Tibial nerve (tissue), 4 donors: ENCODE measurements around the gene HS6ST3. TPM values are rescaled to one million over a fixed set of nuclear protein-coding genes. Genes with fewer than 3 reads are reported as not detected.

Source experiments
- DNase-seq, 2 donors: peaks; one replicate each; pipeline ENCODE4 v3.0.0-alpha.2; 2019; ENCODE audit warnings: low spot score in 2 of 2
- H3K27ac ChIP-seq, 4 donors: fragments of 200-600 bp; sonication (generic) in 3 of 4; one replicate each; pipeline ENCODE4 v1.5.1; 2017 to 2019; ENCODE audit warnings: mild to moderate bottlenecking in 1 of 4
- H3K27me3 ChIP-seq, 2 donors: fragments of 200-600 bp; sonication (generic) in 1 of 2; one replicate each; pipeline versions ENCODE4 v1.5.1 to v1.6.0; 2017 to 2019
- H3K36me3 ChIP-seq, 3 donors: fragments of 200-600 bp; sonication (generic); one replicate each; pipeline ENCODE4 v1.5.1; 2018 to 2019
- H3K4me1 ChIP-seq, 4 donors: fragments of 200-600 bp; sonication (generic) in 3 of 4; one replicate each; pipeline ENCODE4 v1.5.1; 2017 to 2019
- H3K4me3 ChIP-seq, 4 donors: fragments of 200-600 bp; sonication (generic) in 3 of 4; one replicate each; pipeline ENCODE4 v1.5.1; 2017 to 2019; ENCODE audit warnings: mild to moderate bottlenecking in 1 of 4, moderate library complexity in 1 of 4
- H3K9me3 ChIP-seq, 4 donors: fragments of 200-600 bp; sonication (generic) in 3 of 4; one replicate each; pipeline ENCODE4 v1.5.1; 2017 to 2019
- CTCF ChIP-seq, 5 experiments: fragments of 200-600 bp in 3 of 5; fragments of 450-650 bp in 2 of 5; sonication (generic) in 3 of 5; IDR thresholded peaks; one replicate each; pipeline ENCODE4 v1.5.1; 2016 to 2019; ENCODE audit warnings: antibody characterized with exemption in 5 of 5, mild to moderate bottlenecking in 3 of 5, moderate library complexity in 2 of 5
- EP300 ChIP-seq, 2 donors: sonication (generic); formaldehyde crosslinking; IDR thresholded peaks; one replicate each; pipeline ENCODE4 v1.6.1; 2017; ENCODE audit warnings: antibody characterized with exemption in 2 of 2, mild to moderate bottlenecking in 1 of 2
- POLR2A ChIP-seq, 2 donors: fragments of 450-650 bp; IDR thresholded peaks; one replicate each; pipeline ENCODE4 v1.6.1; 2017; ENCODE audit warnings: antibody characterized with exemption in 2 of 2, mild to moderate bottlenecking in 2 of 2, moderate library complexity in 2 of 2
- WGBS, 2 donors: methylation state at CpG; one replicate each; pipeline ENCODE4 v1.1.5; 2018; 5-methylcytosine and 5-hydroxymethylcytosine counted together
- total RNA-seq, 4 donors: library from RNA; depleted of rRNA; stranded (reverse); fragments of >200 nt; gene quantifications; one replicate each; pipeline ENCODE4 v1.1.0, GENCODE V29; 2016

Gene HS6ST3
- total RNA-seq, 4 donors from 2014 or later = 0.21 to 1.1 (median 0.79) TPM

GRCh38 chr13:96677029-96677428 is 587.1 kb downstream of the HS6ST3 start:
- TF ChIP-seq EP300 (IDR thresholded peaks at IDR 0.05) = no peak
- no peak for DNase-seq
- no peaks in the 10 kb centered on the region for H3K36me3 ChIP-seq
- H3K27me3 ChIP-seq = no peaks in the 10 kb centered on the region
- H3K4me1 ChIP-seq = no peaks in the 10 kb centered on the region
- H3K27ac ChIP-seq = no peak overlapping the region
- H3K4me3 ChIP-seq = no peak overlapping the region
- no peaks in the 10 kb centered on the region for H3K9me3 ChIP-seq

GRCh38 chr13:96678801-96679200 is 588.9 kb downstream of the HS6ST3 start:
- WGBS, 2 donors = 70 to 74% methylated on average over 2 of the region's 2 CpGs
- H3K4me1 ChIP-seq = no peaks in the 10 kb centered on the region
- no peaks in the 10 kb centered on the region for H3K9me3 ChIP-seq
- no peaks in the 10 kb centered on the region for H3K27me3 ChIP-seq
- no peak overlapping the region for H3K4me3 ChIP-seq
- H3K27ac ChIP-seq = no peak overlapping the region
- TF ChIP-seq EP300 (IDR thresholded peaks at IDR 0.05) (no peak), CTCF (IDR thresholded peaks at IDR 0.05) (no peak), POLR2A (IDR thresholded peaks at IDR 0.05) (no peak)
- no peak for DNase-seq
- no peaks in the 10 kb centered on the region for H3K36me3 ChIP-seq

DNA sequence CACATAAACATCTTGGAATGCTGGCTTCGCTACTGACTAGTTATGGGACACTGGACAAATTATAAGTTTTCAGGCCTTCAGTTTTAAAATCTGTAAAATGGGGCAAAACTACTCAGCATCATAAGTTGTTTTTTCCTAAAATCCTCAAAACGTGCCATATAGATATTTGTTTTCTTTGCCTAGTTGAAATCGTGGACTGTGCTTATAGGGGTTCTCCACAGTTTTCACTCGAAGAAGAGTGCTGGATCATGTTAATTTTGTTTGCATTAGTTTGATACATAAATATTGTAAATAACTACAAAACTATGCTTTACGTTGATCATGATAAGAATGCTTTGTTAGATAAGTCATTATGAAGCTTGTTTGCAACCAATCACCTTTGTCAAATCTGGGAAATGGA is 591.0 kb downstream of the HS6ST3 start:
- Histone ChIP-seq H3K36me3 (no peaks in the 10 kb centered on the region), H3K4me3 (no peak overlapping the region), H3K9me3 (no peaks in the 10 kb centered on the region), H3K27ac (no peak overlapping the region), H3K4me1 (no peaks in the 10 kb centered on the region), H3K27me3 (no peaks in the 10 kb centered on the region)
- DNase-seq = no peak
- TF ChIP-seq EP300 (IDR thresholded peaks at IDR 0.05) (no peak), CTCF (IDR thresholded peaks at IDR 0.05) (no peak), POLR2A (IDR thresholded peaks at IDR 0.05) (no peak)
- WGBS, 2 donors = 87 to 89% methylated on average over 5 of the region's 5 CpGs

DNA sequence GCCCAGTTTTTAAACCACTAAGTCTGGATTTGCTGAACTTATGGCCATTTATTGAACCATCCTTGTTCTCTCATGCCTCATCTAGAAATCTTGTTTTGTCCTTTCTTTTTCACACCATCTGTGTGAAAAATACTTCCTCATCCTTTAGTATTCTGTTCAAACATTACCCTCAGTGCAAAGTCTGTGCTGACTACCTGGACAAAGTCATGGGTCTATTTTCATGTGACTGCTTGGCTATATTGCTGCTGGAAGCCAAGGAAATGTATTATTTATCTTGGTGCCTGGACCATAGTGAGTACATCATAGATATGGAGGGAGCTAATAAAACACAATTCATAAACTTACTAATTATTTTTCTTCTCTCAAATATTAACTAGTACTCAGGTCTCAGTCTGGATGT is 591.9 kb downstream of the HS6ST3 start:
- Histone ChIP-seq H3K27ac (no peak overlapping the region), H3K9me3 (no peaks in the 10 kb centered on the region), H3K27me3 (no peaks in the 10 kb centered on the region), H3K36me3 (no peaks in the 10 kb centered on the region), H3K4me1 (no peaks in the 10 kb centered on the region), H3K4me3 (no peak overlapping the region)
- TF ChIP-seq CTCF (IDR thresholded peaks at IDR 0.05) (no peak), POLR2A (IDR thresholded peaks at IDR 0.05) (no peak), EP300 (IDR thresholded peaks at IDR 0.05) (no peak)
- no peak for DNase-seq

GRCh38 chr13:96684469-96684868 is 594.6 kb downstream of the HS6ST3 start:
- no peaks in the 10 kb centered on the region for H3K36me3 ChIP-seq
- no peaks in the 10 kb centered on the region for H3K4me1 ChIP-seq
- WGBS, 2 donors = 80 to 85% methylated on average over 4 of the region's 4 CpGs
- no peaks in the 10 kb centered on the region for H3K27me3 ChIP-seq
- DNase-seq = no peak
- no peaks in the 10 kb centered on the region for H3K9me3 ChIP-seq
- no peak overlapping the region for H3K27ac ChIP-seq
- no peak overlapping the region for H3K4me3 ChIP-seq
- TF ChIP-seq CTCF (IDR thresholded peaks at IDR 0.05) = no peak
- TF ChIP-seq EP300 (IDR thresholded peaks at IDR 0.05) = no peak
- no peak for TF ChIP-seq POLR2A (IDR thresholded peaks at IDR 0.05)

- no peaks in the 10 kb centered on the region for H3K9me3 ChIP-seq
- WGBS, 2 donors = 85 to 87% methylated on average over 1 of the region's 1 CpG
- no peaks in the 10 kb centered on the region for H3K36me3 ChIP-seq
- H3K27ac ChIP-seq = no peak overlapping the region
- TF ChIP-seq CTCF (IDR thresholded peaks at IDR 0.05) (no peak), EP300 (IDR thresholded peaks at IDR 0.05) (no peak), POLR2A (IDR thresholded peaks at IDR 0.05) (no peak)
- H3K4me3 ChIP-seq = no peak overlapping the region
- H3K4me1 ChIP-seq = no peaks in the 10 kb centered on the region
- DNase-seq = no peak
- no peaks in the 10 kb centered on the region for H3K27me3 ChIP-seq
These were observed 595.0 kb downstream of the HS6ST3 start for GRCh38 chr13:96684907-96685306.
